Lower leg skin (tissue), 3 donors: Measurements from ENCODE around the gene BLOC1S3.

ENCODE experiments used
- POLR2A ChIP-seq, 2 donors: fragments of 450-650 bp; IDR thresholded peaks; one replicate each; pipeline ENCODE4 v1.6.1; 2016 to 2017; ENCODE audit warnings: antibody characterized with exemption in 2 of 2, mild to moderate bottlenecking in 1 of 2, moderate library complexity in 1 of 2
- TF ChIP-seq, protein P1 (sequence below), 3 donors: fragments of 450-650 bp; IDR thresholded peaks; one replicate each; pipeline ENCODE4 v1.5.1; 2016; ENCODE audit warnings: antibody characterized with exemption in 3 of 3, mild to moderate bottlenecking in 3 of 3, moderate library complexity in 2 of 3

- TF ChIP-seq, protein P1, sequence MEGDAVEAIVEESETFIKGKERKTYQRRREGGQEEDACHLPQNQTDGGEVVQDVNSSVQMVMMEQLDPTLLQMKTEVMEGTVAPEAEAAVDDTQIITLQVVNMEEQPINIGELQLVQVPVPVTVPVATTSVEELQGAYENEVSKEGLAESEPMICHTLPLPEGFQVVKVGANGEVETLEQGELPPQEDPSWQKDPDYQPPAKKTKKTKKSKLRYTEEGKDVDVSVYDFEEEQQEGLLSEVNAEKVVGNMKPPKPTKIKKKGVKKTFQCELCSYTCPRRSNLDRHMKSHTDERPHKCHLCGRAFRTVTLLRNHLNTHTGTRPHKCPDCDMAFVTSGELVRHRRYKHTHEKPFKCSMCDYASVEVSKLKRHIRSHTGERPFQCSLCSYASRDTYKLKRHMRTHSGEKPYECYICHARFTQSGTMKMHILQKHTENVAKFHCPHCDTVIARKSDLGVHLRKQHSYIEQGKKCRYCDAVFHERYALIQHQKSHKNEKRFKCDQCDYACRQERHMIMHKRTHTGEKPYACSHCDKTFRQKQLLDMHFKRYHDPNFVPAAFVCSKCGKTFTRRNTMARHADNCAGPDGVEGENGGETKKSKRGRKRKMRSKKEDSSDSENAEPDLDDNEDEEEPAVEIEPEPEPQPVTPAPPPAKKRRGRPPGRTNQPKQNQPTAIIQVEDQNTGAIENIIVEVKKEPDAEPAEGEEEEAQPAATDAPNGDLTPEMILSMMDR (IDR thresholded peaks at IDR 0.05): no peak
- no peak for TF ChIP-seq POLR2A (IDR thresholded peaks at IDR 0.05)
Observed at GRCh38 chr19:45200568-45200967, 22.0 kb downstream of the BLOC1S3 start.
